AG08396 (cell line): ENCODE results near the gene TRAF2.

Experiments used
- DNase-seq: peaks from one replicate; pipeline ENCODE4 v3.0.0; 2012; ENCODE audit warnings: low spot score, mixed read lengths

TRAF2 gene

GRCh38 chr9:136847088-136847825 lies 39.1 kb upstream of the TRAF2 start:
- no peak for DNase-seq

GRCh38 chr9:136847826-136848392 lies 38.4 kb upstream of the TRAF2 start:
- DNase-seq, result peak; percentile 83

GRCh38 chr9:136848393-136849037 lies 37.8 kb upstream of the TRAF2 start:
- peak; percentile 70 for DNase-seq

- peak; percentile 100 for DNase-seq
Observed at GRCh38 chr9:136849038-136849959, 37.0 kb upstream of the TRAF2 start, which contains the start of gene PHPT1. Gene PHPT1, plus strand, starts transcription at chr9:136849409. Its CDS starts 22 bp downstream, at chr9:136849431.

- DNase-seq, result no peak
Observed at GRCh38 chr9:136849960-136850865, 36.1 kb upstream of the TRAF2 start.

GRCh38 chr9:136850866-136851775 lies 35.2 kb upstream of the TRAF2 start:
- no peak for DNase-seq

GRCh38 chr9:136851941-136852663 lies 34.2 kb upstream of the TRAF2 start, which contains the start of gene MAMDC4:
Gene MAMDC4, plus strand, starts transcription at chr9:136852346. Its CDS starts 71 bp downstream, at chr9:136852417.
- DNase-seq, result no peak

GRCh38 chr9:136852664-136853595 lies 33.4 kb upstream of the TRAF2 start:
- no peak for DNase-seq

GRCh38 chr9:136853596-136854112 lies 32.7 kb upstream of the TRAF2 start:
- no peak for DNase-seq

GRCh38 chr9:136854113-136854841 lies 32.0 kb upstream of the TRAF2 start:
- no peak for DNase-seq

GRCh38 chr9:136854842-136855460 lies 31.4 kb upstream of the TRAF2 start:
- DNase-seq, result no peak

- DNase-seq, result no peak
Observed at GRCh38 chr9:136855461-136856078, 30.7 kb upstream of the TRAF2 start.

GRCh38 chr9:136856079-136856476 lies 30.2 kb upstream of the TRAF2 start:
- no peak for DNase-seq

- no peak for DNase-seq
Observed at GRCh38 chr9:136856541-136857141, 29.7 kb upstream of the TRAF2 start.

- DNase-seq, result no peak
Observed at GRCh38 chr9:136857166-136857565, 29.1 kb upstream of the TRAF2 start.
